Fibroblast of lung (primary cell): Measurements from ENCODE around the gene WBP2. TPM values are rescaled to one million over a fixed set of nuclear protein-coding genes. Genes with fewer than 3 reads are reported as not detected.

Experiments used
- DNase-seq, 2 donors: peaks; one replicate each; pipeline versions ENCODE4 v3.0.0 to v3.0.0-alpha.2; 2010; ENCODE audit warnings: low read depth in 2 of 2
- H2AFZ ChIP-seq: 2 replicates; pipeline ENCODE4 v1.5.1; 2012; ENCODE audit warnings: low read length, control low read depth, inconsistent platforms
- H3K27ac ChIP-seq: 2 replicates; pipeline ENCODE4 v1.5.1; 2011; ENCODE audit warnings: low read length, control low read depth; ENCODE audit not compliant: insufficient read depth
- H3K27me3 ChIP-seq: 2 replicates; pipeline ENCODE4 v1.5.1; 2011; ENCODE audit warnings: mild to moderate bottlenecking, low read length; ENCODE audit not compliant: control insufficient read depth, insufficient read depth
- H3K36me3 ChIP-seq: 2 replicates; pipeline ENCODE4 v1.5.1; 2011; ENCODE audit warnings: low read length; ENCODE audit not compliant: control insufficient read depth, insufficient read depth
- H3K4me1 ChIP-seq: 2 replicates; pipeline ENCODE4 v1.5.1; 2011; ENCODE audit warnings: low read length; ENCODE audit not compliant: control insufficient read depth, insufficient read depth; ENCODE audit errors: extremely low read depth
- H3K4me2 ChIP-seq: 2 replicates; pipeline ENCODE4 v1.5.1; 2011; ENCODE audit warnings: low read length, control low read depth; ENCODE audit not compliant: insufficient read depth; ENCODE audit errors: extremely low read depth
- H3K4me3 ChIP-seq, 4 experiments: fragments of 200-600 bp in 1 of 4; sonication (generic) in 1 of 4; replicated peaks in 1 of 4; 2 replicates each; pipeline ENCODE4 v1.5.1; 2011 to 2016; ENCODE audit warnings: low read length in 4 of 4, low read depth in 3 of 4, mild to moderate bottlenecking in 3 of 4, control low read depth in 2 of 4, inconsistent platforms in 1 of 4, mixed read lengths in 1 of 4; ENCODE audit not compliant: insufficient read depth in 1 of 4; ENCODE audit errors: control extremely low read depth in 1 of 4
- H3K79me2 ChIP-seq: 2 replicates; pipeline ENCODE4 v1.5.1; 2012; ENCODE audit warnings: mild to moderate bottlenecking, low read length, inconsistent platforms; ENCODE audit not compliant: control insufficient read depth, insufficient read depth
- H3K9ac ChIP-seq: 2 replicates; pipeline ENCODE4 v1.5.1; 2011; ENCODE audit warnings: mild to moderate bottlenecking, low read length, control low read depth; ENCODE audit not compliant: insufficient read depth
- H3K9me3 ChIP-seq: 2 replicates; pipeline ENCODE4 v1.5.1; 2012; ENCODE audit warnings: low read depth, low read length; ENCODE audit not compliant: control insufficient read depth, insufficient read depth
- H4K20me1 ChIP-seq: 2 replicates; pipeline ENCODE4 v1.5.1; 2011; ENCODE audit warnings: low read length; ENCODE audit not compliant: control insufficient read depth, insufficient read depth; ENCODE audit errors: extremely low read depth
- CTCF ChIP-seq, 2 donors: IDR thresholded peaks in 1 of 2; conservative IDR thresholded peaks in 1 of 2; 1 replicate in 1 of 2; 2 replicates in 1 of 2; pipeline ENCODE4 v1.5.1; 2011 to 2012; ENCODE audit warnings: low read length in 2 of 2, control low read depth in 1 of 2, inconsistent platforms in 1 of 2, low read depth in 1 of 2, mild to moderate bottlenecking in 1 of 2
- EZH2 ChIP-seq: IDR thresholded peaks from 2 replicates; pipeline ENCODE4 v1.5.1; 2012; ENCODE audit warnings: low read length, control low read depth, mild to moderate bottlenecking; ENCODE audit errors: missing control alignments
- polyA plus RNA-seq, 2 donors: library from polyadenylated mRNA; depleted of rRNA in 1 of 2; stranded (reverse) in 1 of 2; unstranded in 1 of 2; fragments of >200 nt; gene quantifications; 2 replicates each; pipeline ENCODE4 v1.2.1, GENCODE V29; 2011 to 2012; ENCODE audit warnings: missing spikeins in 1 of 2
- total RNA-seq: library from RNA; depleted of rRNA; stranded (reverse); fragments of >200 nt; gene quantifications from 2 replicates; pipeline ENCODE4 v1.2.1, GENCODE V29; 2014

The WBP2 gene
- total and polyA plus RNA-seq, 2 donors (not counting 1 experiment from before 2014, with no cell fraction given): 39.5 to 53.4 TPM

DNA sequence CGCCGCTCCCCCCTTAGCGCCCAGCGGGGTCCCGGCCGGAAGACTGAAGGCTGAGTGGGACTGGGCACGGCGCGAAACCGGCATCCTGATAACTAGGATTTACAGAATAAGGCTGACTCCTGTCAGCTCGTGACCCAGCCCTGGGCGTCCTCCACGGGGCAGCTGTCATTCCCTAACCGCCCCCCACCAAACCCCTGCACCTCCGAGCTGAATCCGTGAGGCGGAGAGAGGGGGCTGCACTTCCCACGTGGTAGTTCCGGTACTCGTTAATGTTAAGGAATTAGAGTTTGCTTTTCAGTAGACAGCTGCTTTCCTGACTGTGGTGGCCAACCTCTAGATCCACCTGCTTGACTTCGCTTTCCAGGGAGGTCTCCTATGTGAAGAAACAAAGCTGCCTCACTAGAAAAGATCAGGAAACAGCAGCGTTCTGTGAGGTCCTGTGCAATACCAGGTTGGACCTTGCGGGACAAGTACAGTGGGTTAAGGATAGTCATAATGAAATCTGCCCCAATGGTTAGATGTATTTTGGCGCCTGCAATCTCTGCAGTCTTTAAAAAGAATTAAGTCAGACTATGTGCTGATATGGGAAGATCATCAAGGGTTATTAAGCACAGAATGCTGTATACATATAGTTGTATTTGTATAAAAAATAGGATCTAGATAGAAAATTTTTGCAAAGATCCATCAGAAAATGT lies 1.1 kb upstream of the WBP2 start:
- Histone ChIP-seq H3K4me2 (peak overlapping the region; percentile 100), H3K4me3 (peak overlapping the region; percentile 71 to 96 (median 80)), H3K4me1 (peaks cover 9% of the 10 kb centered on the region), H3K36me3 (no peaks in the 10 kb centered on the region), H2AFZ (peak overlapping the region; percentile 71), H3K27ac (peak overlapping the region; percentile 92), H3K27me3 (no peaks in the 10 kb centered on the region), H3K9me3 (no peaks in the 10 kb centered on the region), H4K20me1 (no peaks in the 10 kb centered on the region), H3K9ac (peak overlapping the region; percentile 84), H3K79me2 (peaks cover 5% of the 10 kb centered on the region)
- TF ChIP-seq CTCF (conservative IDR thresholded peaks at IDR 0.05 in 1 of 2, IDR thresholded peaks at IDR 0.05 in 1 of 2; ENCODE audit: low read depth in 1 of 2, low read length in 2 of 2) (no peak), EZH2 (no peak)
- no peak for DNase-seq

GRCh38 chr17:75854881-75855309 lies 240 bp downstream of the WBP2 start:
- H4K20me1 ChIP-seq: no peaks in the 10 kb centered on the region
- H3K27ac ChIP-seq: peak overlapping the region; percentile 74
- H3K36me3 ChIP-seq: peaks cover under 1% of the 10 kb centered on the region
- peak overlapping the region; percentile 90 for H3K4me2 ChIP-seq
- H3K27me3 ChIP-seq: no peaks in the 10 kb centered on the region
- DNase-seq: no peak
- peaks cover 9% of the 10 kb centered on the region for H3K4me1 ChIP-seq
- H3K79me2 ChIP-seq: peaks cover 5% of the 10 kb centered on the region
- no peaks in the 10 kb centered on the region for H3K9me3 ChIP-seq
- peak overlapping the region; percentile 67 for H3K9ac ChIP-seq
- TF ChIP-seq CTCF (conservative IDR thresholded peaks at IDR 0.05 in 1 of 2, IDR thresholded peaks at IDR 0.05 in 1 of 2; ENCODE audit: low read depth in 1 of 2, low read length in 2 of 2): peak in 1 of 2 donors; percentile 6
- TF ChIP-seq EZH2: no peak
- no peak overlapping the region for H2AFZ ChIP-seq
- H3K4me3 ChIP-seq: peak overlapping the region; percentile 62 to 96 (median 78)

- Histone ChIP-seq H3K4me3 (peak overlapping the region; percentile 62 to 96 (median 78)), H3K9me3 (no peaks in the 10 kb centered on the region), H3K9ac (peak overlapping the region; percentile 67), H2AFZ (no peak overlapping the region), H3K4me1 (peaks cover 9% of the 10 kb centered on the region), H3K4me2 (peak overlapping the region; percentile 90), H3K27ac (peak overlapping the region; percentile 74), H3K79me2 (peaks cover 5% of the 10 kb centered on the region), H3K27me3 (no peaks in the 10 kb centered on the region), H3K36me3 (peaks cover 6% of the 10 kb centered on the region), H4K20me1 (no peaks in the 10 kb centered on the region)
- TF ChIP-seq EZH2 (no peak), CTCF (conservative IDR thresholded peaks at IDR 0.05 in 1 of 2, IDR thresholded peaks at IDR 0.05 in 1 of 2; ENCODE audit: low read depth in 1 of 2, low read length in 2 of 2) (no peak)
- DNase-seq: peak; percentile 53 to 63
Measured at GRCh38 chr17:75854101-75854748, 910 bp downstream of the WBP2 start.
